Activated CD4-positive, alpha-beta T cell treated with anti-CD3 and anti-CD28 coated beads, Interleukin-10, Interleukin-2, amounts not matched to agents 100 ng/mL and 50 ng/mL, durations not matched to agents 16 hours and 8 hours (primary cell): ENCODE results near the gene CEND1.
A peak's percentile ranks its signal among the peaks of the same experiment; 100 is the strongest.

Source experiments
- DNase-seq: peaks from one replicate; pipeline ENCODE4 v3.0.0-alpha.2; 2020

CEND1 gene

GRCh38 chr11:794766-795633, 5.1 kb upstream of the CEND1 start:
- no peak for DNase-seq

DNA sequence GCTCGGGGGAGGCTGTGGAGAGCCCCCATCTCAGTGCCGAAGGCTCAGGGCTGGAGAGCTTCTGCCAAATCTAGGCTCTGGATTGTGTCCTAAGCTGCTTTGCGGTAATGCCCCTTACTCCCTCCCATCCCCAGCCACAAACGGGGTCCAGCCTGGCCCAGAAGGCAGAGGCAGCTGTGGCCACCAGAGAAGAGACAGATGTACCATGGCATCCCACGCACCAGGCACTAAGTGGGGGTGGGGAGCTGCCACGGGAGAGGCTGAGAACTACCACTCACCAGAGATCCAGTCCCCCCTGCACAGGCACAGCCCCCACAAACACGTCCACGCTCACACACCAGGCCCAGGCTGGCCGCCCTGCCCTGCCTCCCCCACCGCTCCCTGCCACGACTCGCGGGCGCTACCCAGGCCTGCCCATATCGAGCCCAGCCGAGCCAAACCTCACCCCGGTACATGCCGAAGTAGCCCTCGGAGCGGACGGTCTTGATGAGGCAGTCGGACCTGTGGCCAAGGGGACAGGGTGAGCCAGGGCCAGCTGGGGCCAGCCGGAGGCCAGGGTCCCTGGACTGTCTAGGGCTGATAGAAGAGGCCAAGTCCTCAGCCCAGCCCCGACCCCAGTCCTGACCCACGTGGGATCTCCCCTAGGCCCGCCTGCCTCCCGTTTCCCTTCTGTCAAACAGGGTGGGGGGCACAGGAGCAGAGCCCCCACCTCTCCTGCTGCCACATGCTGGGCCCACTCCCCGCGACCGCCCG, 4.3 kb upstream of the CEND1 start:
- no peak for DNase-seq

DNA sequence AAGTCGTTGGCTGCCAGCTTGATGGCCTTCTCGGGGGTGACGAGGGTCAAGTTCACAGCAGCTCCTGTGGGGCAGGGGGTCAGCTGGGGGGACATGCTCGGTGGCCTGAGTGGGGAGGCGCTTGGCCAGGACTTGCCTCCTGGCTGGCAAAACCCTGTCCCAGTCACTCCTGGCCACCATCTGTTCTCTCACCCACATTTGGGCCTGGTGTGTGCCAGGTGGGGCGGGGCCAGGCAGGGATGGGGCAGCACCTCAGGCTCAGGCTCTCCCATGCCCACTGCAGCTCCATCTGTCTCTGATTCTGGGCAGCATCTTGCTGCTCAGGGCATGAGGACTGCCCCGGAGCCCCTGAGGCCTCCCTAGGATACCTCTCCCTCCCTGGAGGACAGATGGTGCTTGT, 3.7 kb upstream of the CEND1 start:
- no peak for DNase-seq

DNA sequence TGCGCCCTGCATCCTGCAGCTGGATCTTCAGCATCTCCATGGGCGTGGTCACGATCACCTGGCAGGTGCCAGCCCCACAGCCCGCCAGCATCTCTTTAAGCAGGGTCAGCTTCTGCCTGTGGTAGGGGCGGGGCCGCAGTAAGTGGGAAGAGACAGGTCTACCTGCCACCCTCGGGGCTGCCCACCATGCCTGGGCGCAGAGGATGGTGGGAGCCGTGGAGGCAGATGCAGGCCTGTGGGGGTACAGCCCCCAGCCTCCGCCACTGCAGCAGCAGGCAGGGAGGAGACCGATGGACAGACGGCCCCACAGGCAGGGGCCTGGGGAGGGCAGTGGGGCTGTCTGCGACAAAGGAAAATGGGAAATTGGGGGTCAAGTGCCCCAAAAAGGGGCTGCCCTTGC, 3.0 kb upstream of the CEND1 start:
- DNase-seq: no peak

DNA sequence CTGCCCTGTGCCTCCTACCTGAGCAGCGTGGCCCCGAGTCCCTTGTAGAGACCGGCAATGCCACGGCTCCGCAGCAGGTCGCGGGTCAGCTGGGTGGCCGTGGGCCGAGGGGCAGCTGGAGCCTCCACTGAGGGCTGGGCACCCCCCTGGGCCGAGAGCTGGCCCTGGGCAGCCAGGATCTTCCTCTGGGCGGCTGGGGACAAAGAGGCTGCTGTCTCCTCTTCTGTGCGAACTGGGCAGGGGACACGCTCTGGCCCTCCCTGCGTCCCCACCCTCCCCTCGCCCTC, 2.6 kb upstream of the CEND1 start:
- DNase-seq: no peak

- DNase-seq: no peak
Measured at GRCh38 chr11:791658-792534, 2.0 kb upstream of the CEND1 start.

DNA sequence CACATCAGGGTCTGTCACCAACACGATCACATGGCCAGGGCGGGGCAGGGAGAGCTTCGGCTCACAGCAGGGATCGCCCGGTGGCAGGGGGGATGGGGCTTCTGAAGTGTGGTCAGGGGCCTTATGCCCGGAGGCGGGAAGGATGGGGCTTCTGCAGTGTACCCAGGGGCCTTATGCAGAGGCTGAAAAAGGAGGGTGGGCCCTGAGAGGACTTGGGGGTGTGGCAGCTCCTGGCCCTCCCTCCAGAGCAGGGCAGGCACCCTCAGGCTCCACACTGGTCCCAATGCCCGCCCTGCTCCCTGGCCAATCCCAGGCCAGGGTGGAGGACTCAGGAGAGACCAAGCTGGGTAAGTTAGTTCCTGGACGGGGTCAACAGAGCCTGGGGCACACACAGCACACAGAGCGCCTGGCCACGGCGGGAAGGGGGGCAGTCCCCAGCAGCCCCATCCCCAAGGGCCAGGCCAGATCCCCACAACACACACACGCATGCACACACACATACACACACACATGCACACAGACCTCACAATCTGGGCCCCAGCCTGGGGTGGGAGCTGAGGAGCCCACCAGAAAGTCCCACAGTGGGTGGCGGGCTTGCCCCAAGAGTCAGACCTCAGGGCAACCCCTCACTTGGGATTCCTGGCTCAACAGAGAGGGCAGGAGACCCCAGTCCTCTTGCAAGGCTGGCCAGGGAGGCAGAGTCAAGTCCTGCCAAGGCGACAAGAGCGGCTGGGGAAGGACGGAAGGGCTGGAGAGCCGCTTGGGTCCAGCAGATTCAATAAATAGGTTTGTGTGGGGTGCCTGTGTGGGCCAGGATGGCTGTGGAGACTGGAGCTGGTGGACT, 1.1 kb upstream of the CEND1 start:
- no peak for DNase-seq

GRCh38 chr11:788953-789940, 643 bp downstream of the CEND1 start:
- no peak for DNase-seq

DNA sequence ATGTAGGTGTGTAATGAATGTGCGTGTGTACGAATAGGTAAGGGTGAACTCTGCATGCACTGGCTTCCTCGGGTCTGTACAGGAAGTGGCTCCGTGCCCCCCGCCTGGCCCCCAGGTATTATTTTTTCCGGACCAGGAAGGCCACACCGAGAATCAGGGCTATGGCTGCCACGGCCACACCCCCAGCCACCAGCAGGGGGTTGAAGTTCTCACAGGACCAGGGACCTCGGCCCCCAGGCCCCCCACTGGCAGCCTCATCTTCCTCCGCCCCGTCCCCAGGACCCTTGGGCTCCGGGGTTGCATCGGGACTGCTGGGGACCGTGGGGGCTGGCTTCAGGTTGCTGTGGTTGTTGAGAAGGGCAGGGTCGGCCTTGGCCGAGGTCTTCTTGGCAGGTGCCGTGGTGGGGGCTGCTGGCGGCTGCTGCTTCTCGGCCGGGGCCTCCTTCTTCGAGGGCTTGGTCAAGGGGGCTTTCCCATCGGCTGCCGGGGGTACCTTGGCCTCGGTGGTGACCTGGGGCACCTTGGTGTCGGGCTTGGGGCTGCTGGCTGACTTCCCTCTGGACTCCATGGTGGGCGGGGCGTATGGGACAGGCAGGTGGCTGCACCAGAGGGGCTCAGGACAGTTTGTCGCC, 1.8 kb downstream of the CEND1 start:
- no peak for DNase-seq

GRCh38 chr11:787084-787675, 2.7 kb downstream of the CEND1 start:
- DNase-seq: no peak

- no peak for DNase-seq
Measured at GRCh38 chr11:786235-787083, 3.4 kb downstream of the CEND1 start.

- DNase-seq: peak; percentile 37
Measured at GRCh38 chr11:783581-784015, 6.3 kb downstream of the CEND1 start.

DNA sequence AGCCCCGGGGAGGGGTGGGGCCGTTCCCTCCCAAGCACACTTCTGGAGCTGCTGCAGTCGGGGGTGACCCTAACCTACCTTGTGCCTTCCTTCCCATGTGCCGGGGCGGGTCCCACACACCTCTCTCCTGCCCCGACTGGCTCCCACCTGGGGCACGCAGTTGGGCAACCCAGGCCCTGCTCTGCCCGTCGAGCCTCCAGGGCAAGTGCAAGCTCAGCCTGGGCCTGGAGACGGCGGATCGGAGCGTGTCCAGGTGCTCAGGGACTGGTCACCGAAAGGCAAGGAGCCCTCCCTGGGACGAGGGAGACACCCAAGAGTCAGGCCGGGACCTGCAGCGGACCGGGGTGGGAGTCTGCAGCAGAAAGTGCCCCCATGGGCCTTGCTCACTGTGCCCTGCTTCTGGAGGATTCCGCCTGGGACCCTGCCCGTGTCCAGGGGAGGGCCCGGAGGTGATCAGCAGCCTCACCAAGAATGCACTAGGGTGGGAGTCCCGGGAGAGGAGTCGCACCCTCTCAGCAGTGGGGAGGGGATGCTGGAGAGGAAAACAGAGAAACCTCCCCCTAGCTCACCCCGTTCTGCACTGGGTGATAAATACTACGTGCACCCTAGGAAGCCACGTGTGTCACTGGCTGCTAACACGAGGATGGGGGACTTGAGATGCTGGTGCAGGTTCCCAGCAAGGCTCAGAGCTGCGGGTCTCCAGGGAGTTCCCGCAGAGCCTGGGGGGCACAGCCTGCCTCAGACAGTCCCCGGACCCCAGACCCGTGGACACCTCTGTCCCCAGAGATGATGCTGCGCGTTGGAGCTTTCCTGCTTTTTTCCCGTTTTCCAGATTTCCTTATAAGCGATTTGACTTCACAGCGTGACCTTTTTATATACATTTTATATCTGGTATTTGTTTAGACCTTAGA, 7.4 kb downstream of the CEND1 start:
- no peak for DNase-seq

DNA sequence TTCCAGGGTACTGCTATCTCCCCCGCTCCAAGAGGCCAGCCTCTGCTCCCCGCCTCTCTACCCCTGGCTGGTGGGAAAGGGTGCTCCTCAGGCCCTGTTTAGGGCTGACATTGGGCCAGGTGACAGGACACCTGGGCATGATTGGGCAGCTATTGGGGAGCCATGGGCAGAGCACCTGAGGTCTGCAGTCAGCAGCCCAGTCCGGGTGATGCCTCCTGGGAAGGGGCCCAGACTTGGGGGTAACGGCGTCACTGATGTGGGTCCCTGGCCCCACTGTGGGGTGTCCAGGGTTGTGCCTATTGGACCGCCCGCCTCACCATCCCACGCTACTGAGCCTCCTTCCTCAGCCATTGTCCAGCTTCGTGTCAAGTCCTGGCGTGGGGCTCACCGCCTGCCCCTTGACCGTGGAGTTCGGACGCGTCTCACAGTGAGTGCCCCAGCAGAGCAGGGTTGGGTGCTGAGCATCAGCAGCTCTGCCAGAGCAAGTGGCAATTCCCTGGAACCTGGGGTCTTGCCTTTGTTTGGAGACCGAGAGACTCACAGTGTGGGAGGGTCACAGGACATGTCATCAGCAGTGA, 9.8 kb downstream of the CEND1 start:
- no peak for DNase-seq

DNA sequence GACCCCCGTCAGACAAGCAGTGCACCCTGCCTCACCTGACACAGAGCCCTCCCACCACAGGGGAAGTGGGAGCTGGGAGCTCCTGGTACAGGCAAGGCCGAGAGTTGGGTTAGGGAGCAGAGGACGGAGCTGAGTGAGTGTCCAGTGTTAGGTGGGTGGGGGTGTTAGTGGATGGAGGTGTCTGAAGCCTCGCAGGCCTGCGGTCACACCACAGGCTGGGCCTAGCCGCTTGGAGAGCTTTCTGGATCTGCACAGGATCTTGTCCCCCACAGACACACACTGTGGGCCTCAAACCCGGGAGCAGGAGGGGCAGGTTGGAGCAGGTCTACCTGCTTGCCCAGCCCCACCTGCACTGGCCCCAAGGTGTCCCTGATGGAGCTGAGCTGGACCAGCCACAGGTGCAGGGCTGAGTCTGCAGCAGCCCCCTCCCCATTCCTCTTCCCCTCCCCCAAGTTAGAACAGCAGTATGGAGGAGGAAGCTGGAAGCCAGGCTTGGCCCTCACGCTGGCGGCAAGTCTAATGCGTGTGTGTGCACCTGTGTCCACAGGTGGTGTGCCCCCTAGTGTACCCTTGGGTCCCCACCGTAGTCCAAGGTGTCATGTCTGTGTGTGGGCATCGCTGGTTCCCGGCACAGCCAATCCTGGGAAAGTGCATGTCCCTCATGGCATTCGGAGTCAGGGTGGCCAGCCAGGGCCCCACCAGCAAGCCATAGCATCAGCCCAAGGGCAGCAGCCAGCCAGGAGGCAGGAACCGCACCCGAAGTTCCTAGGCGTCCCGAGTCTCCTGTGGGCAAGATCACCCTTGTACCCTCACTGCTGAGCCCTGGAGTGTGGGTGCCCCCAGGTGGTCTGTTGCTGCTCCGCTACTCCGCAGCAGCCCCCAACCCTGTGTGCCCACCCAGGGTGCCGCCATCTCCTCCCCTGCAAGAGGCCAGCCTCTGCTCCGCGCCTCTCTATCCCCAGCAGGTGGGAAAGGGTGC, 10.6 kb downstream of the CEND1 start:
- no peak for DNase-seq
